ENCODE data around the gene RPL34. TPM values are rescaled to one million over a fixed set of nuclear protein-coding genes. Genes with fewer than 3 reads are reported as not detected.

Gene RPL34
- total RNA-seq, 1 experiment from 2014 or later = 488 TPM

DNA sequence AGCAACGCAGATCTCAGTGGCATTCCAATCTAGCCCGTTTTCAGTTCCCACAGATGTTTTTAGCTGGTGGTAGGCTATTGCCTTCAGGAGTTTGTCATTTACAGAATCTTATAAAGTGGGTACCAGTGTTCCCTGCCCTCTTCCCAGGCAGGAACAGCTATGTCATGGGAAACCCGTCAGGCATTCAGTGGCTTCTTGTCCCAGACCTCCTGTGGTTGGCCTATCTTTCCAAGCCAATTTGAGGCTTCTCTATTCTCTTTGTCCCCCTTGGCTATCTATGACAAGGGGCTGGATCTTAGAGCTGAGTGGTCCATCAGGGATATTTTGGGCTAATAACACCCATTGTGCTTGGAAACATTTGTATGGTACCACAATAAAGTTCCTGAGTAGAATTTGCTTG is 33.6 kb upstream of the RPL34 start:
- Histone ChIP-seq H3K36me3 (ENCODE audit: control insufficient read depth, insufficient read depth, low read length) (no peaks in the 10 kb centered on the region), H3K4me3 (ENCODE audit: low read depth in 2 of 2, low read length in 2 of 2) (no peak overlapping the region), H3K27me3 (ENCODE audit: control insufficient read depth, insufficient read depth, low read length) (no peaks in the 10 kb centered on the region), H3K9me3 (ENCODE audit: control insufficient read depth, insufficient read depth, low read depth, low read length) (no peaks in the 10 kb centered on the region), H3K4me1 (ENCODE audit: control insufficient read depth, insufficient read depth, low read length) (no peaks in the 10 kb centered on the region), H3K27ac (ENCODE audit: low read length) (no peak overlapping the region)
- DNase-seq (ENCODE audit: low read depth, low spot score) (no peak), ATAC-seq (no peak)
- TF ChIP-seq TCF7L2 (IDR thresholded peaks at IDR 0.05; ENCODE audit: low read depth, low read length) = no peak
- TF ChIP-seq POLR2AphosphoS5 (IDR thresholded peaks at IDR 0.05; ENCODE audit: low read depth, low read length) = no peak
- TF ChIP-seq SIN3A (IDR thresholded peaks at IDR 0.05; ENCODE audit: borderline replicate concordance, insufficient read depth, low read depth, low read length) = no peak
- TF ChIP-seq, protein P1, sequence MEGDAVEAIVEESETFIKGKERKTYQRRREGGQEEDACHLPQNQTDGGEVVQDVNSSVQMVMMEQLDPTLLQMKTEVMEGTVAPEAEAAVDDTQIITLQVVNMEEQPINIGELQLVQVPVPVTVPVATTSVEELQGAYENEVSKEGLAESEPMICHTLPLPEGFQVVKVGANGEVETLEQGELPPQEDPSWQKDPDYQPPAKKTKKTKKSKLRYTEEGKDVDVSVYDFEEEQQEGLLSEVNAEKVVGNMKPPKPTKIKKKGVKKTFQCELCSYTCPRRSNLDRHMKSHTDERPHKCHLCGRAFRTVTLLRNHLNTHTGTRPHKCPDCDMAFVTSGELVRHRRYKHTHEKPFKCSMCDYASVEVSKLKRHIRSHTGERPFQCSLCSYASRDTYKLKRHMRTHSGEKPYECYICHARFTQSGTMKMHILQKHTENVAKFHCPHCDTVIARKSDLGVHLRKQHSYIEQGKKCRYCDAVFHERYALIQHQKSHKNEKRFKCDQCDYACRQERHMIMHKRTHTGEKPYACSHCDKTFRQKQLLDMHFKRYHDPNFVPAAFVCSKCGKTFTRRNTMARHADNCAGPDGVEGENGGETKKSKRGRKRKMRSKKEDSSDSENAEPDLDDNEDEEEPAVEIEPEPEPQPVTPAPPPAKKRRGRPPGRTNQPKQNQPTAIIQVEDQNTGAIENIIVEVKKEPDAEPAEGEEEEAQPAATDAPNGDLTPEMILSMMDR (IDR thresholded peaks at IDR 0.05) = no peak
- TF ChIP-seq, protein P2, sequence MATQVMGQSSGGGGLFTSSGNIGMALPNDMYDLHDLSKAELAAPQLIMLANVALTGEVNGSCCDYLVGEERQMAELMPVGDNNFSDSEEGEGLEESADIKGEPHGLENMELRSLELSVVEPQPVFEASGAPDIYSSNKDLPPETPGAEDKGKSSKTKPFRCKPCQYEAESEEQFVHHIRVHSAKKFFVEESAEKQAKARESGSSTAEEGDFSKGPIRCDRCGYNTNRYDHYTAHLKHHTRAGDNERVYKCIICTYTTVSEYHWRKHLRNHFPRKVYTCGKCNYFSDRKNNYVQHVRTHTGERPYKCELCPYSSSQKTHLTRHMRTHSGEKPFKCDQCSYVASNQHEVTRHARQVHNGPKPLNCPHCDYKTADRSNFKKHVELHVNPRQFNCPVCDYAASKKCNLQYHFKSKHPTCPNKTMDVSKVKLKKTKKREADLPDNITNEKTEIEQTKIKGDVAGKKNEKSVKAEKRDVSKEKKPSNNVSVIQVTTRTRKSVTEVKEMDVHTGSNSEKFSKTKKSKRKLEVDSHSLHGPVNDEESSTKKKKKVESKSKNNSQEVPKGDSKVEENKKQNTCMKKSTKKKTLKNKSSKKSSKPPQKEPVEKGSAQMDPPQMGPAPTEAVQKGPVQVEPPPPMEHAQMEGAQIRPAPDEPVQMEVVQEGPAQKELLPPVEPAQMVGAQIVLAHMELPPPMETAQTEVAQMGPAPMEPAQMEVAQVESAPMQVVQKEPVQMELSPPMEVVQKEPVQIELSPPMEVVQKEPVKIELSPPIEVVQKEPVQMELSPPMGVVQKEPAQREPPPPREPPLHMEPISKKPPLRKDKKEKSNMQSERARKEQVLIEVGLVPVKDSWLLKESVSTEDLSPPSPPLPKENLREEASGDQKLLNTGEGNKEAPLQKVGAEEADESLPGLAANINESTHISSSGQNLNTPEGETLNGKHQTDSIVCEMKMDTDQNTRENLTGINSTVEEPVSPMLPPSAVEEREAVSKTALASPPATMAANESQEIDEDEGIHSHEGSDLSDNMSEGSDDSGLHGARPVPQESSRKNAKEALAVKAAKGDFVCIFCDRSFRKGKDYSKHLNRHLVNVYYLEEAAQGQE (IDR thresholded peaks at IDR 0.05; ENCODE audit: insufficient read depth in 1 of 2, low read depth in 2 of 2, low read length in 1 of 2) = no peak
- CTCF ChIA-PET = no interaction called here
- POLR2A ChIA-PET = no interaction called here
- BruUV-seq (replicated peaks) = no TSS peak
- intact Hi-C loops (cut with micrococcal nuclease; ENCODE audit: unreplicated experiment) (no loop called here), in situ Hi-C loops (cut with HindIII; ENCODE audit: low pct_unique_long_range_greater_than_20kb, low sequenced_read_pairs) (no loop called here)

DNA sequence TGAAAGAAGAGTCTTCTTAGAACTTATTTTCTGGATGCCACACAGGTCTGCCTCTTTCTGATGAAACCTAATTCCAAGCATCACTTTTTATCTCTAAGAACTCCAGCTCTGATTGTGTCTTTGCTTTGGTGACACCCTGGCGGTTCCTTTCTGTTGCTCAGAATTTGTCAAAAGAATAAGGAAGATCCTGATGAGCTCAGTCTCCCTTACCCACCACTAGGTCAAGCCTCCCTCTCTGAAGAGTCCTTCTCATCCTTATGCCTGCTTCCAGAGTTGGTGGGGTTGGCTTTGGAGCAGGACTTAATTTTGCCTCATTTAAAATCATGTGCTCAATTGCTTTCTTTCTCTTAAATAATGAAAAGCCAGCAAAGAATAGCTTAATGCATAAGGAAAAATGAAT is 31.5 kb upstream of the RPL34 start:
- ChIA-PET POLR2A (no interaction called here), CTCF (no interaction called here)
- TF ChIP-seq, protein P2 (IDR thresholded peaks at IDR 0.05; ENCODE audit: insufficient read depth in 1 of 2, low read depth in 2 of 2, low read length in 1 of 2) = no peak
- TF ChIP-seq POLR2AphosphoS5 (IDR thresholded peaks at IDR 0.05; ENCODE audit: low read depth, low read length) (no peak), SIN3A (IDR thresholded peaks at IDR 0.05; ENCODE audit: borderline replicate concordance, insufficient read depth, low read depth, low read length) (no peak), TCF7L2 (IDR thresholded peaks at IDR 0.05; ENCODE audit: low read depth, low read length) (no peak)
- TF ChIP-seq, protein P1 (IDR thresholded peaks at IDR 0.05) = no peak
- DNase-seq (ENCODE audit: low read depth, low spot score) (no peak), ATAC-seq (no peak)
- in situ Hi-C loops (cut with HindIII; ENCODE audit: low pct_unique_long_range_greater_than_20kb, low sequenced_read_pairs) (no loop called here), intact Hi-C loops (cut with micrococcal nuclease; ENCODE audit: unreplicated experiment) (no loop called here)
- H3K36me3 ChIP-seq (ENCODE audit: control insufficient read depth, insufficient read depth, low read length) = no peaks in the 10 kb centered on the region
- no TSS peak for BruUV-seq (replicated peaks)
- no peak overlapping the region for H3K27ac ChIP-seq (ENCODE audit: low read length)
- H3K4me3 ChIP-seq (ENCODE audit: low read depth in 2 of 2, low read length in 2 of 2) = no peak overlapping the region
- no peaks in the 10 kb centered on the region for H3K27me3 ChIP-seq (ENCODE audit: control insufficient read depth, insufficient read depth, low read length)
- H3K4me1 ChIP-seq (ENCODE audit: control insufficient read depth, insufficient read depth, low read length) = no peaks in the 10 kb centered on the region
- no peaks in the 10 kb centered on the region for H3K9me3 ChIP-seq (ENCODE audit: control insufficient read depth, insufficient read depth, low read depth, low read length)

Measured in Panc1 (cell line).